ENCODE results near the gene EGFR.

GRCh38 chr7:55142919-55143600, 124.2 kb downstream of the EGFR start:
- TF ChIP-seq MXI1 (IDR thresholded peaks at IDR 0.05; ENCODE audit: low read depth, low read length) = no peak
- TF ChIP-seq CTCF (IDR thresholded peaks at IDR 0.05) = no peak
- TF ChIP-seq TEAD4 (IDR thresholded peaks at IDR 0.05; ENCODE audit: borderline replicate concordance, insufficient read depth) = no peak
- no peak for TF ChIP-seq EP300 (IDR thresholded peaks at IDR 0.05; ENCODE audit: borderline replicate concordance in 1 of 2, low read depth in 1 of 2, low read length in 1 of 2)
- no peak for TF ChIP-seq CHD2 (IDR thresholded peaks at IDR 0.05; ENCODE audit: low read length, partially characterized antibody)
- TF ChIP-seq RCOR1 (IDR thresholded peaks at IDR 0.05; ENCODE audit: low read length) = no peak
- TF ChIP-seq PBX3 (IDR thresholded peaks at IDR 0.05) = no peak
- TF ChIP-seq REST (IDR thresholded peaks at IDR 0.05; ENCODE audit: low read depth, low read length) = no peak
- TF ChIP-seq MAX (IDR thresholded peaks at IDR 0.05; ENCODE audit: low read depth) = no peak
- TF ChIP-seq NRF1 (IDR thresholded peaks at IDR 0.05; ENCODE audit: low read depth, low read length) = no peak

All from SK-N-SH (cell line).